Measurements from ENCODE around the gene MAP2K2.

Gene MAP2K2

GRCh38 chr19:4042731-4043082 lies 81.2 kb downstream of the MAP2K2 start:
- no peak for DNase-seq (ENCODE audit: low spot score)

- DNase-seq (ENCODE audit: low spot score): no peak
Observed at GRCh38 chr19:4042064-4042730, 81.7 kb downstream of the MAP2K2 start.
